Chondrocyte (in vitro differentiated cells): ENCODE measurements around the gene INPP4B. TPM values are rescaled to one million over a fixed set of nuclear protein-coding genes. Genes with fewer than 3 reads are reported as not detected.

ENCODE experiments used
- DNase-seq: peaks from one replicate; pipeline ENCODE4 v3.0.0; 2021; ENCODE audit warnings: mixed read lengths, low spot score
- H3K27ac Mint-ChIP-seq: one replicate; pipeline ENCODE4 v1.8.0; 2021; ENCODE audit warnings: mild to moderate bottlenecking, moderate library complexity, mixed read lengths; ENCODE audit not compliant: unreplicated experiment
- H3K27me3 Mint-ChIP-seq: 2 replicates; pipeline ENCODE4 v1.8.0; 2021; ENCODE audit warnings: low read depth, mixed read lengths
- H3K36me3 Mint-ChIP-seq: 2 replicates; pipeline ENCODE4 v1.8.0; 2021; ENCODE audit warnings: low read depth, mixed read lengths
- H3K4me1 Mint-ChIP-seq: 2 replicates; pipeline ENCODE4 v1.8.0; 2021; ENCODE audit warnings: low read depth, mild to moderate bottlenecking, mixed read lengths
- H3K4me3 Mint-ChIP-seq: one replicate; pipeline ENCODE4 v1.8.0; 2021; ENCODE audit warnings: mild to moderate bottlenecking, moderate library complexity, mixed read lengths; ENCODE audit not compliant: unreplicated experiment
- H3K9me3 Mint-ChIP-seq: 2 replicates; pipeline ENCODE4 v1.8.0; 2021; ENCODE audit warnings: low read depth, mixed read lengths
- total RNA-seq: library from RNA; stranded (reverse); gene quantifications from 3 replicates; pipeline ENCODE4 v1.2.1, GENCODE V29; 2021
- TF ChIP-seq, protein P1 (sequence below): fragments of 200-600 bp; sonication (generic); IDR thresholded peaks from 2 replicates; pipeline ENCODE4 v1.5.0; 2021; ENCODE audit warnings: antibody characterized with exemption, mild to moderate bottlenecking, moderate library complexity

INPP4B gene
- total RNA-seq, 1 donor from 2014 or later: 30.0 TPM

DNA sequence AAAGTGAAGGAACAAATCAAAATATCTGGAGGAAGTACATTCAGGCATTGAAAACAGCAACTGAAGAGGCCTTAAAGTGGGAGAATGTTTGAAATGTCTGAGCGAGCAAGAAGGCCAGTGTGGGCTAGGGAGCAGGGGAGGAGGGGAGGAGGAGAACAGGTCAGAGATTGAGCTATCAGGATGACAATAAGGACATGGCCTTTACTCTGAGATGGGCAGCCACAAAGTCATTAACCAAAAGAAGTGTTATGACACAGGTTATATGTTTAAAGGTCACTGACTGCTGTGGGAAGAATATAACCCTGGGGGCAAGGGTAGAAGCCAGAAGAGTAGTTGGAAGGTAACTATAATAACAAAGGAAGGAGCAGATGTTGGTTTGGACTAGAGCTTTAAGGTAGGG, 315.4 kb downstream of the INPP4B start:
- DNase-seq: no peak
- H3K4me3 Mint-ChIP-seq: no peak overlapping the region
- TF ChIP-seq, protein P1, sequence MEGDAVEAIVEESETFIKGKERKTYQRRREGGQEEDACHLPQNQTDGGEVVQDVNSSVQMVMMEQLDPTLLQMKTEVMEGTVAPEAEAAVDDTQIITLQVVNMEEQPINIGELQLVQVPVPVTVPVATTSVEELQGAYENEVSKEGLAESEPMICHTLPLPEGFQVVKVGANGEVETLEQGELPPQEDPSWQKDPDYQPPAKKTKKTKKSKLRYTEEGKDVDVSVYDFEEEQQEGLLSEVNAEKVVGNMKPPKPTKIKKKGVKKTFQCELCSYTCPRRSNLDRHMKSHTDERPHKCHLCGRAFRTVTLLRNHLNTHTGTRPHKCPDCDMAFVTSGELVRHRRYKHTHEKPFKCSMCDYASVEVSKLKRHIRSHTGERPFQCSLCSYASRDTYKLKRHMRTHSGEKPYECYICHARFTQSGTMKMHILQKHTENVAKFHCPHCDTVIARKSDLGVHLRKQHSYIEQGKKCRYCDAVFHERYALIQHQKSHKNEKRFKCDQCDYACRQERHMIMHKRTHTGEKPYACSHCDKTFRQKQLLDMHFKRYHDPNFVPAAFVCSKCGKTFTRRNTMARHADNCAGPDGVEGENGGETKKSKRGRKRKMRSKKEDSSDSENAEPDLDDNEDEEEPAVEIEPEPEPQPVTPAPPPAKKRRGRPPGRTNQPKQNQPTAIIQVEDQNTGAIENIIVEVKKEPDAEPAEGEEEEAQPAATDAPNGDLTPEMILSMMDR: no peak
- peaks cover 7% of the 10 kb centered on the region for H3K9me3 Mint-ChIP-seq
- H3K27me3 Mint-ChIP-seq: no peaks in the 10 kb centered on the region
- no peaks in the 10 kb centered on the region for H3K36me3 Mint-ChIP-seq
- no peak overlapping the region for H3K27ac Mint-ChIP-seq
- H3K4me1 Mint-ChIP-seq: no peaks in the 10 kb centered on the region

DNA sequence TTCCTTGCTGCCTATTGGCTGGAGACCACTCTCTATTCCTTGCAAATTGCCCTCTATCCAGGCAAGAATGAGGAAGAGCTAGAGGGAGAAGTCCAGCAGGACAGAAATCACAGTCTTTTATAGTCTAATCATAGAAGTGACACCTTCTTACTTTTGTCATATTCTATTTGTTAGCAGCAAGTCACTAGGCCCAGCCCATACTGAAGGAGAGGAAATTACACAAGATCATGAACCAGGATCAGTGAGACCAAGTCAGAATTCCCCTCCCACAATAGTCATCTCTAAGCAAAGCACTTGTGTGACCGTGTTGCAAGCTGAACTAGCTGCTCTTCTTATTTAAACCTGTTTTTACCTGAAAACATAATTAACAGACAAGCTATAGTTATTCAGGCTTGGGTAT, 317.7 kb downstream of the INPP4B start:
- Mint-ChIP-seq H3K27ac (no peak overlapping the region), H3K27me3 (no peaks in the 10 kb centered on the region)

DNA sequence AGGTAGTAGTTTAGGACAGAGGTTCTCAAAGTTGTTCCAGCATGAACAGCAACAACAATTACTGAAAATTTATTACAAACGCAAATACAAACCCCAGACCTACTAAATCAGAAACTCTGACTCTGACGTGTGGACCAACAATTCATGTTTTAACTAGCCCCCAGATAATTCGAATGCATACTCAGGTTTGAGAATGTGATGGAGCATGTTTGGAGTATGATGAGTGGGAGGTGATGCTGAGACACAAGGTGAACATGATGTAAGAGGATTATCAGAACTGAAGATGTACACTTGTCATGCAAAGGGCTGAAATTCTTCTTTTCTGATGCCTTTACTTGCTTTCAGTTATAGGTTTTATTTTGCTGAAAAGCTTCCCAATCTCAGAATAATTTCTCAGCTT, 323.0 kb downstream of the INPP4B start:
- Mint-ChIP-seq H3K9me3 (peaks cover 5% of the 10 kb centered on the region), H3K4me3 (no peak overlapping the region), H3K27me3 (no peaks in the 10 kb centered on the region), H3K36me3 (no peaks in the 10 kb centered on the region), H3K4me1 (no peaks in the 10 kb centered on the region), H3K27ac (no peak overlapping the region)
- DNase-seq: no peak
- TF ChIP-seq, protein P1: no peak

More for the DNA sequence above, 317.7 kb downstream of the INPP4B start:
- no peak for DNase-seq
- H3K4me3 Mint-ChIP-seq: no peak overlapping the region
- TF ChIP-seq, protein P1: no peak
- no peaks in the 10 kb centered on the region for H3K4me1 Mint-ChIP-seq
- no peaks in the 10 kb centered on the region for H3K36me3 Mint-ChIP-seq
- H3K9me3 Mint-ChIP-seq: peaks cover 7% of the 10 kb centered on the region

GRCh38 chr4:142519342-142519741, 326.8 kb downstream of the INPP4B start:
- H3K4me1 Mint-ChIP-seq: peaks cover 6% of the 10 kb centered on the region
- TF ChIP-seq, protein P1: peak; percentile 47
- H3K9me3 Mint-ChIP-seq: no peaks in the 10 kb centered on the region
- no peak for DNase-seq
- no peak overlapping the region for H3K27ac Mint-ChIP-seq
- H3K27me3 Mint-ChIP-seq: no peaks in the 10 kb centered on the region
- no peaks in the 10 kb centered on the region for H3K36me3 Mint-ChIP-seq
- H3K4me3 Mint-ChIP-seq: no peak overlapping the region

DNA sequence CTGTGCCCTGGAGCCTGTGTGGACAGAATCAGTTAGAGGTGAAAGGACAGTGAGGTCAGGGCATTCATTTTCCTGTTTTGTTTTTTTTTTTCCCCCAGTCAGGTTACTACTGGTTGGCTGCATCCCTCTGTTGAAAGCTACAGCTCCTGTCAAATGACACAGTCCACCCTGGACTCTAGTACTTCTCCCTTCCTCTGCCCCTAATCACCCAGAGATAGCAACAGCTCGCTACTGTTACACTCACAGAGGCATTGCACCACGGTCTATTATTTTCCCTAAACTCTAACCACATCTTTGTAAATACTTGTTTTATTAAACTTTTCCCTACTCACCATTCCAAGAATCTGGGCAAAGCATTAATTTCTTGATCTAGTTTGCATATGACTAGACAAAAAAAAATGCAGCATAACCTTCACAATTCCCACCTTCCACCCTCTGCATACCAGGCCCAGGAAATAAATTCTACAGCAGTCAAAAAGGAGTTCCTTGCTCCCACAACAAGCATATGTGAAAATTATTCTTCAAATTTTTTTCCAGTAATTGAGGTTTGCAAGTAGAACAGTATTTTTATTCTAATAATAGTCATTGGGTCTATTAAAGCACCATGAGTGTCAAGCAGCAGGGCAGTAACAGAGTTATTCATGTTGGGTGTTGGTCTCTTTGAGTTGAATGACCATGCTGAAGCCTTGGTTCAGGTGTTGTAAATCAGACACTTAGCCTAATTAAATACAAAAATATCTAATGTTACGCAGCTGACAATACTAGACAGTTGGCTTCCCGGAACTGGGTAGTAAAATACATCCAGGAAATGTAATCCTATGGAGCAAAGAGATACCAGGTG, 329.2 kb downstream of the INPP4B start:
- TF ChIP-seq, protein P1: no peak
- H3K4me1 Mint-ChIP-seq: peaks cover 6% of the 10 kb centered on the region
- H3K27ac Mint-ChIP-seq: no peak overlapping the region
- no peak overlapping the region for H3K4me3 Mint-ChIP-seq
- no peaks in the 10 kb centered on the region for H3K36me3 Mint-ChIP-seq
- H3K9me3 Mint-ChIP-seq: no peaks in the 10 kb centered on the region
- no peak for DNase-seq
- no peaks in the 10 kb centered on the region for H3K27me3 Mint-ChIP-seq
